Measurements from ENCODE around the gene CDH12. TPM values are rescaled to one million over a fixed set of nuclear protein-coding genes. Genes with fewer than 3 reads are reported as not detected.

CDH12 gene
- total RNA-seq, 1 experiment from 2014 or later: not detected

DNA sequence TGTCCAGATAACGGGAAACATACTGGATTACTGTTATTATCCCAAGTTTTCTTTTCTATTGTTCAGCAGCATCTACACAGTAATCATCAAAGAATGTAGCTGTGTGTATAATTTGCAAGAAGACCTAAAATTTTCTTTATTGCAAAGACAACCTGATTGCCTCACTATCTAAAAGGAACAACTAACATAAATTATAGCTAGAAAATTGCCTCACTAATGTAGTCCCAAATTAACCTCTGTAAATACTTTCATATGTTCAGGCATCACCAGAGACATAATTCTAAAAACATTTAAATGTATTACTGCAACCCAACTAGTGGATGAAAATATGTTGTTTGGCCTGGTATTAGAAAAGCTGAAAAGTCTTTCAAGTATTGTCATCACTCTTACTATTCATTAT, 275.4 kb downstream of the CDH12 start:
- no peak overlapping the region for H3K18ac ChIP-seq (ENCODE audit: insufficient read length, low read depth, low read length)
- no peak overlapping the region for H2BK20ac ChIP-seq (ENCODE audit: low read depth, low read length, poor library complexity, severe bottlenecking)
- H3K4me1 ChIP-seq (ENCODE audit: insufficient read depth, low read length): no peaks in the 10 kb centered on the region
- no peak overlapping the region for H3K4ac ChIP-seq (ENCODE audit: low read depth, low read length)
- Mint-ChIP-seq H3K36me3 (ENCODE audit: insufficient read depth in 1 of 3, low read depth in 3 of 3) (no peaks in the 10 kb centered on the region), H3K4me1 (no peaks in the 10 kb centered on the region), H3K4me3 (no peak overlapping the region), H3K27ac (no peak overlapping the region), H3K27me3 (ENCODE audit: low read depth) (no peaks in the 10 kb centered on the region), H3K9me3 (no peaks in the 10 kb centered on the region; a peak in 1 of 5 replicates)
- no peak overlapping the region for H3K27ac ChIP-seq (ENCODE audit: insufficient read length, low read depth, low read length)
- H4K20me1 ChIP-seq (ENCODE audit: control insufficient read depth, insufficient read depth, insufficient read length): no peaks in the 10 kb centered on the region
- no peak overlapping the region for H3K4me2 ChIP-seq (ENCODE audit: insufficient read depth, insufficient read length, low read length)
- no peak overlapping the region for H2BK15ac ChIP-seq (ENCODE audit: low read depth, low read length)
- no peak overlapping the region for H4K5ac ChIP-seq (ENCODE audit: insufficient read length, low read depth, low read length)
- WGBS (ENCODE audit: extremely low coverage, insufficient read length, low lambda C conversion rate): no CpG with 5 or more reads among the region's 1 CpG
- H3K9me3 ChIP-seq (ENCODE audit: control insufficient read depth, low read depth, low read length): no peaks in the 10 kb centered on the region
- no peak overlapping the region for H3K23ac ChIP-seq (ENCODE audit: insufficient read length, low read depth, low read length)
- H4K8ac ChIP-seq (replicated peaks; ENCODE audit: insufficient read length, low read depth, low read length): no peak overlapping the region
- H3K79me2 ChIP-seq (ENCODE audit: insufficient read depth, low read length): no peaks in the 10 kb centered on the region
- TF ChIP-seq, protein P1, sequence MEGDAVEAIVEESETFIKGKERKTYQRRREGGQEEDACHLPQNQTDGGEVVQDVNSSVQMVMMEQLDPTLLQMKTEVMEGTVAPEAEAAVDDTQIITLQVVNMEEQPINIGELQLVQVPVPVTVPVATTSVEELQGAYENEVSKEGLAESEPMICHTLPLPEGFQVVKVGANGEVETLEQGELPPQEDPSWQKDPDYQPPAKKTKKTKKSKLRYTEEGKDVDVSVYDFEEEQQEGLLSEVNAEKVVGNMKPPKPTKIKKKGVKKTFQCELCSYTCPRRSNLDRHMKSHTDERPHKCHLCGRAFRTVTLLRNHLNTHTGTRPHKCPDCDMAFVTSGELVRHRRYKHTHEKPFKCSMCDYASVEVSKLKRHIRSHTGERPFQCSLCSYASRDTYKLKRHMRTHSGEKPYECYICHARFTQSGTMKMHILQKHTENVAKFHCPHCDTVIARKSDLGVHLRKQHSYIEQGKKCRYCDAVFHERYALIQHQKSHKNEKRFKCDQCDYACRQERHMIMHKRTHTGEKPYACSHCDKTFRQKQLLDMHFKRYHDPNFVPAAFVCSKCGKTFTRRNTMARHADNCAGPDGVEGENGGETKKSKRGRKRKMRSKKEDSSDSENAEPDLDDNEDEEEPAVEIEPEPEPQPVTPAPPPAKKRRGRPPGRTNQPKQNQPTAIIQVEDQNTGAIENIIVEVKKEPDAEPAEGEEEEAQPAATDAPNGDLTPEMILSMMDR (conservative IDR thresholded peaks at IDR 0.05): no peak
- H2AFZ ChIP-seq (ENCODE audit: low read length): no peak overlapping the region
- no peaks in the 10 kb centered on the region for H3K79me1 ChIP-seq (ENCODE audit: insufficient read depth, low read depth, low read length, poor library complexity, severe bottlenecking)
- no peak overlapping the region for H3T11ph ChIP-seq (ENCODE audit: low read length)
- no peak overlapping the region for H3K56ac ChIP-seq (ENCODE audit: insufficient read length, low read depth, low read length)
- no peak overlapping the region for H2BK5ac ChIP-seq (ENCODE audit: insufficient read length, low read length)
- H2AK5ac ChIP-seq (ENCODE audit: insufficient read length, low read length): no peak overlapping the region
- H2BK12ac ChIP-seq (ENCODE audit: insufficient read length, low read depth, low read length): no peak overlapping the region
- no peaks in the 10 kb centered on the region for H3K27me3 ChIP-seq (ENCODE audit: insufficient read depth, low read length)
- no peak overlapping the region for H2BK120ac ChIP-seq (ENCODE audit: low read depth, low read length, poor library complexity, severe bottlenecking)
- no peaks in the 10 kb centered on the region for H3K23me2 ChIP-seq (ENCODE audit: insufficient read length, low read depth, low read length, poor library complexity, severe bottlenecking)
- DNase-seq: no peak
- no peak overlapping the region for H4K91ac ChIP-seq (ENCODE audit: insufficient read length, low read depth, low read length)
- H3K9ac ChIP-seq (ENCODE audit: extremely low read depth, insufficient read length, low read length): no peak overlapping the region
- H3K14ac ChIP-seq (ENCODE audit: insufficient read depth, low read length): no peak overlapping the region
